ENCODE measurements around the gene SLC25A33.

DNA sequence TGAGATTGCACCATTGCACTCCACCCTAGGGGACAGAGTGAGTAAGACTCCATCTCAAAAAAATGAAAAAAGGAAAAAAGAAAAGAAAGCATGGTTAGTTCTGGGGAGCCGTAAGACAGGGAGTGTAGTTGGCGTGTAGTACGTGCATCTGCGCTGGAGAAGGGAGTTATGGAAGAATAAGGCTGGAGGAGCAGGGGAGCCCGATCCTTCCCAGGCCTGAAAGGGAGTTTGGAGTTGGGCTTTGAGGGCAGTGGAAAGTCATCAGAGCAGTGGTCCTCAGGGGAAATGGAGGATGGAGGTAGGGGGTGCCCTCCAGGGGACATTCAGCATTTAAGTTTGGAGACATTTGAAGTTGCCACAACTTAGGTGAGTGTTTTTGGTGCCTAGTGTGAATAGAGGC, 38.2 kb downstream of the SLC25A33 start:
- no peak for TF ChIP-seq POLR2A (IDR thresholded peaks at IDR 0.05)
- TF ChIP-seq, protein P1, sequence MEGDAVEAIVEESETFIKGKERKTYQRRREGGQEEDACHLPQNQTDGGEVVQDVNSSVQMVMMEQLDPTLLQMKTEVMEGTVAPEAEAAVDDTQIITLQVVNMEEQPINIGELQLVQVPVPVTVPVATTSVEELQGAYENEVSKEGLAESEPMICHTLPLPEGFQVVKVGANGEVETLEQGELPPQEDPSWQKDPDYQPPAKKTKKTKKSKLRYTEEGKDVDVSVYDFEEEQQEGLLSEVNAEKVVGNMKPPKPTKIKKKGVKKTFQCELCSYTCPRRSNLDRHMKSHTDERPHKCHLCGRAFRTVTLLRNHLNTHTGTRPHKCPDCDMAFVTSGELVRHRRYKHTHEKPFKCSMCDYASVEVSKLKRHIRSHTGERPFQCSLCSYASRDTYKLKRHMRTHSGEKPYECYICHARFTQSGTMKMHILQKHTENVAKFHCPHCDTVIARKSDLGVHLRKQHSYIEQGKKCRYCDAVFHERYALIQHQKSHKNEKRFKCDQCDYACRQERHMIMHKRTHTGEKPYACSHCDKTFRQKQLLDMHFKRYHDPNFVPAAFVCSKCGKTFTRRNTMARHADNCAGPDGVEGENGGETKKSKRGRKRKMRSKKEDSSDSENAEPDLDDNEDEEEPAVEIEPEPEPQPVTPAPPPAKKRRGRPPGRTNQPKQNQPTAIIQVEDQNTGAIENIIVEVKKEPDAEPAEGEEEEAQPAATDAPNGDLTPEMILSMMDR (IDR thresholded peaks at IDR 0.05 in 4 of 5, conservative IDR thresholded peaks at IDR 0.05 in 1 of 5), result no peak
